Liver (tissue), 9 donors: Measurements from ENCODE around the gene ZNF330. TPM values are rescaled to one million over a fixed set of nuclear protein-coding genes. Genes with fewer than 3 reads are reported as not detected.

Experiments
- DNase-seq: peaks from one replicate; pipeline ENCODE4 v3.0.0-alpha.2; 2017; ENCODE audit warnings: low spot score
- H3K27ac ChIP-seq, 2 donors: one replicate each; pipeline ENCODE4 v1.7.0; 2013; ENCODE audit warnings: inconsistent platforms in 2 of 2, low read length in 2 of 2, control low read depth in 1 of 2, low read depth in 1 of 2, mild to moderate bottlenecking in 1 of 2
- H3K27me3 ChIP-seq, 4 donors: one replicate each; pipeline versions ENCODE4 v1.6.1 to v1.7.0; 2013; ENCODE audit warnings: low read length in 3 of 4, inconsistent platforms in 1 of 4, mild to moderate bottlenecking in 1 of 4, moderate library complexity in 1 of 4; ENCODE audit not compliant: control insufficient read depth in 4 of 4, insufficient read depth in 4 of 4
- H3K36me3 ChIP-seq, 4 donors: one replicate each; pipeline versions ENCODE4 v1.6.1 to v1.7.0; 2013; ENCODE audit warnings: low read length in 3 of 4, mild to moderate bottlenecking in 3 of 4, low read depth in 1 of 4, moderate library complexity in 1 of 4; ENCODE audit not compliant: control insufficient read depth in 4 of 4, insufficient read depth in 3 of 4
- H3K4me1 ChIP-seq, 4 donors: one replicate each; pipeline versions ENCODE4 v1.6.1 to v1.7.0; 2013; ENCODE audit warnings: low read length in 3 of 4, mild to moderate bottlenecking in 3 of 4, moderate library complexity in 1 of 4; ENCODE audit not compliant: control insufficient read depth in 4 of 4, insufficient read depth in 4 of 4
- H3K4me3 ChIP-seq, 3 donors: one replicate each; pipeline versions ENCODE4 v1.6.1 to v1.7.0; 2013; ENCODE audit warnings: low read length in 3 of 3, control low read depth in 1 of 3, low read depth in 1 of 3, mild to moderate bottlenecking in 1 of 3
- H3K9ac ChIP-seq, 2 donors: one replicate each; pipeline ENCODE4 v1.7.0; 2013; ENCODE audit warnings: low read length in 2 of 2, mild to moderate bottlenecking in 2 of 2, moderate library complexity in 2 of 2, control low read depth in 1 of 2, low read depth in 1 of 2
- H3K9me3 ChIP-seq, 4 donors: one replicate each; pipeline versions ENCODE4 v1.6.1 to v1.7.0; 2013; ENCODE audit warnings: low read length in 3 of 4; ENCODE audit not compliant: control insufficient read depth in 4 of 4
- EGR1 ChIP-seq, 2 donors: IDR thresholded peaks; 2 replicates each; pipeline ENCODE4 v1.6.1; 2016 to 2018; ENCODE audit warnings: antibody characterized with exemption in 2 of 2, low read depth in 2 of 2
- FOXA1 ChIP-seq: IDR thresholded peaks from 2 replicates; pipeline ENCODE4 v1.6.1; 2016; ENCODE audit warnings: antibody characterized with exemption
- FOXA2 ChIP-seq: IDR thresholded peaks from 2 replicates; pipeline ENCODE4 v1.6.1; 2016; ENCODE audit warnings: antibody characterized with exemption
- GABPA ChIP-seq, 2 donors: IDR thresholded peaks in 1 of 2; conservative IDR thresholded peaks in 1 of 2; 2 replicates each; pipeline ENCODE4 v1.6.1; 2016; ENCODE audit warnings: antibody characterized with exemption in 2 of 2, mild to moderate bottlenecking in 1 of 2, moderate library complexity in 1 of 2
- HNF4A ChIP-seq, 2 donors: conservative IDR thresholded peaks; 2 replicates each; pipeline ENCODE4 v1.6.1; 2016; ENCODE audit warnings: antibody characterized with exemption in 2 of 2, mild to moderate bottlenecking in 2 of 2
- HNF4G ChIP-seq: IDR thresholded peaks from 2 replicates; pipeline ENCODE4 v1.6.1; 2016; ENCODE audit warnings: antibody characterized with exemption
- JUND ChIP-seq, 2 donors: IDR thresholded peaks; 2 replicates each; pipeline ENCODE4 v1.6.1; 2016; ENCODE audit warnings: antibody characterized with exemption in 2 of 2
- NR2F2 ChIP-seq: IDR thresholded peaks from 2 replicates; pipeline ENCODE4 v1.6.1; 2016; ENCODE audit warnings: antibody characterized with exemption
- RAD21 ChIP-seq, 2 donors: IDR thresholded peaks; 2 replicates each; pipeline ENCODE4 v1.6.1; 2016; ENCODE audit warnings: antibody characterized with exemption in 2 of 2, mild to moderate bottlenecking in 2 of 2
- RXRA ChIP-seq, 2 donors: IDR thresholded peaks; 2 replicates each; pipeline ENCODE4 v1.6.1; 2017 to 2018; ENCODE audit warnings: antibody characterized with exemption in 2 of 2, mild to moderate bottlenecking in 1 of 2
- SP1 ChIP-seq: IDR thresholded peaks from 2 replicates; pipeline ENCODE4 v1.6.1; 2018; ENCODE audit warnings: antibody characterized with exemption, mild to moderate bottlenecking
- TAF1 ChIP-seq: conservative IDR thresholded peaks from 2 replicates; pipeline ENCODE4 v1.6.1; 2016; ENCODE audit warnings: antibody characterized with exemption, mild to moderate bottlenecking
- YY1 ChIP-seq: IDR thresholded peaks from 2 replicates; pipeline ENCODE4 v1.6.1; 2016; ENCODE audit warnings: antibody characterized with exemption, mild to moderate bottlenecking
- WGBS: extraction: QIAGEN DNeasy Blood & Tissue Kit; methylation state at CpG from one replicate; pipeline ENCODE4 v1.1.7; 2013; 5-methylcytosine and 5-hydroxymethylcytosine counted together
- polyA plus RNA-seq, 2 donors: library from polyadenylated mRNA; stranded (reverse) in 1 of 2; unstranded in 1 of 2; fragments of 200-250 nt in 1 of 2; fragments of >200 nt in 1 of 2; fragmentation: Nextera tagmentation in 1 of 2; extraction: Ambion mirVana in 1 of 2; gene quantifications; one replicate each; pipeline versions ENCODE4 v1.2.1 to v1.2.3, GENCODE V29; 2013 to 2015
- total RNA-seq, 2 donors: library from RNA; depleted of rRNA; stranded (reverse); fragments of >200 nt; gene quantifications; one replicate each; pipeline ENCODE4 v1.2.3, GENCODE V29; 2014
- TF ChIP-seq, protein P1 (sequence below): IDR thresholded peaks from 2 replicates; pipeline ENCODE4 v1.6.1; 2016; ENCODE audit warnings: antibody characterized with exemption
- TF ChIP-seq, protein P2 (sequence below): IDR thresholded peaks from 2 replicates; pipeline ENCODE4 v1.6.1; 2016; ENCODE audit warnings: antibody characterized with exemption, mild to moderate bottlenecking
- TF ChIP-seq, protein P3 (sequence below): IDR thresholded peaks from 2 replicates; pipeline ENCODE4 v1.6.1; 2016; ENCODE audit warnings: antibody characterized with exemption
- TF ChIP-seq, protein P4 (sequence below): fragments of 150-350 bp; IDR thresholded peaks from 2 replicates; pipeline ENCODE4 v1.5.1; 2017; ENCODE audit warnings: improper control_type of control experiment, low read depth, low read length; ENCODE audit not compliant: missing input control
- TF ChIP-seq, protein P5 (sequence below): IDR thresholded peaks from 2 replicates; pipeline ENCODE4 v1.6.1; 2016; ENCODE audit warnings: antibody characterized with exemption
- donor health status: healthy.
- donor health status: healthy.
- donor health status: healthy.
- donor health status: healthy.
- donor health status: healthy.

ZNF330 gene
- total and polyA plus RNA-seq, 4 donors, result 11.7 to 23.2 (median 19.0) TPM

DNA sequence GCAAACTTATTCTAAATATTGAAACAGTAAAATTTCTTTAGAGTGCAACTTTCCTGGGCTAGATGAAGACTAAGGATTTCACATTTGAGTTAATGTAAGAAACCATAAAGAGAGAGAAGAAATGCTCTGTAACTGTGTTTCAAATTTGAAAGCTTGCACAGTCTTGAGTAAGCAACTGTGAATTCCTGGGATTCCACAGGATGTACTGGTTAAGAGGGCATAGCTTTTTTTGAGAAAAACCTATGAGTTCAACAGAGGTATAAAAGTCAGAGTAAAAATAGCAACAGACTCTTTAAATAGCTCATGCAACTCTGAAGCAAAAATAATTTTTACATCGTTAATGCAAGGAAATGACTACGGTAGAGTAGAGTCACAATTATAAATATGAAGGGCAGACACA, 25.5 kb downstream of the ZNF330 start:
- DNase-seq, result no peak
- no peaks in the 10 kb centered on the region for H3K9me3 ChIP-seq
- no peaks in the 10 kb centered on the region for H3K4me1 ChIP-seq
- no peaks in the 10 kb centered on the region for H3K36me3 ChIP-seq
- no peak overlapping the region for H3K27ac ChIP-seq
- 72% methylated on average over 2 of the region's 2 CpGs for WGBS
- TF ChIP-seq EGR1 (IDR thresholded peaks at IDR 0.05; ENCODE audit: low read depth in 2 of 2) (no peak), JUND (IDR thresholded peaks at IDR 0.05) (no peak), FOXA1 (no peak), RAD21 (IDR thresholded peaks at IDR 0.05) (no peak), SP1 (no peak), GABPA (IDR thresholded peaks at IDR 0.05 in 1 of 2, conservative IDR thresholded peaks at IDR 0.05 in 1 of 2) (no peak), TAF1 (no peak), YY1 (no peak), NR2F2 (no peak), FOXA2 (no peak), HNF4G (no peak), RXRA (IDR thresholded peaks at IDR 0.05) (no peak), HNF4A (conservative IDR thresholded peaks at IDR 0.05) (no peak)
- TF ChIP-seq, protein P1, sequence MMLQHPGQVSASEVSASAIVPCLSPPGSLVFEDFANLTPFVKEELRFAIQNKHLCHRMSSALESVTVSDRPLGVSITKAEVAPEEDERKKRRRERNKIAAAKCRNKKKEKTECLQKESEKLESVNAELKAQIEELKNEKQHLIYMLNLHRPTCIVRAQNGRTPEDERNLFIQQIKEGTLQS, result no peak
- TF ChIP-seq, protein P2, sequence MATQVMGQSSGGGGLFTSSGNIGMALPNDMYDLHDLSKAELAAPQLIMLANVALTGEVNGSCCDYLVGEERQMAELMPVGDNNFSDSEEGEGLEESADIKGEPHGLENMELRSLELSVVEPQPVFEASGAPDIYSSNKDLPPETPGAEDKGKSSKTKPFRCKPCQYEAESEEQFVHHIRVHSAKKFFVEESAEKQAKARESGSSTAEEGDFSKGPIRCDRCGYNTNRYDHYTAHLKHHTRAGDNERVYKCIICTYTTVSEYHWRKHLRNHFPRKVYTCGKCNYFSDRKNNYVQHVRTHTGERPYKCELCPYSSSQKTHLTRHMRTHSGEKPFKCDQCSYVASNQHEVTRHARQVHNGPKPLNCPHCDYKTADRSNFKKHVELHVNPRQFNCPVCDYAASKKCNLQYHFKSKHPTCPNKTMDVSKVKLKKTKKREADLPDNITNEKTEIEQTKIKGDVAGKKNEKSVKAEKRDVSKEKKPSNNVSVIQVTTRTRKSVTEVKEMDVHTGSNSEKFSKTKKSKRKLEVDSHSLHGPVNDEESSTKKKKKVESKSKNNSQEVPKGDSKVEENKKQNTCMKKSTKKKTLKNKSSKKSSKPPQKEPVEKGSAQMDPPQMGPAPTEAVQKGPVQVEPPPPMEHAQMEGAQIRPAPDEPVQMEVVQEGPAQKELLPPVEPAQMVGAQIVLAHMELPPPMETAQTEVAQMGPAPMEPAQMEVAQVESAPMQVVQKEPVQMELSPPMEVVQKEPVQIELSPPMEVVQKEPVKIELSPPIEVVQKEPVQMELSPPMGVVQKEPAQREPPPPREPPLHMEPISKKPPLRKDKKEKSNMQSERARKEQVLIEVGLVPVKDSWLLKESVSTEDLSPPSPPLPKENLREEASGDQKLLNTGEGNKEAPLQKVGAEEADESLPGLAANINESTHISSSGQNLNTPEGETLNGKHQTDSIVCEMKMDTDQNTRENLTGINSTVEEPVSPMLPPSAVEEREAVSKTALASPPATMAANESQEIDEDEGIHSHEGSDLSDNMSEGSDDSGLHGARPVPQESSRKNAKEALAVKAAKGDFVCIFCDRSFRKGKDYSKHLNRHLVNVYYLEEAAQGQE, result no peak
- TF ChIP-seq, protein P3, sequence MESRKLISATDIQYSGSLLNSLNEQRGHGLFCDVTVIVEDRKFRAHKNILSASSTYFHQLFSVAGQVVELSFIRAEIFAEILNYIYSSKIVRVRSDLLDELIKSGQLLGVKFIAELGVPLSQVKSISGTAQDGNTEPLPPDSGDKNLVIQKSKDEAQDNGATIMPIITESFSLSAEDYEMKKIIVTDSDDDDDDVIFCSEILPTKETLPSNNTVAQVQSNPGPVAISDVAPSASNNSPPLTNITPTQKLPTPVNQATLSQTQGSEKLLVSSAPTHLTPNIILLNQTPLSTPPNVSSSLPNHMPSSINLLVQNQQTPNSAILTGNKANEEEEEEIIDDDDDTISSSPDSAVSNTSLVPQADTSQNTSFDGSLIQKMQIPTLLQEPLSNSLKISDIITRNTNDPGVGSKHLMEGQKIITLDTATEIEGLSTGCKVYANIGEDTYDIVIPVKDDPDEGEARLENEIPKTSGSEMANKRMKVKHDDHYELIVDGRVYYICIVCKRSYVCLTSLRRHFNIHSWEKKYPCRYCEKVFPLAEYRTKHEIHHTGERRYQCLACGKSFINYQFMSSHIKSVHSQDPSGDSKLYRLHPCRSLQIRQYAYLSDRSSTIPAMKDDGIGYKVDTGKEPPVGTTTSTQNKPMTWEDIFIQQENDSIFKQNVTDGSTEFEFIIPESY, result no peak
- TF ChIP-seq, protein P4, sequence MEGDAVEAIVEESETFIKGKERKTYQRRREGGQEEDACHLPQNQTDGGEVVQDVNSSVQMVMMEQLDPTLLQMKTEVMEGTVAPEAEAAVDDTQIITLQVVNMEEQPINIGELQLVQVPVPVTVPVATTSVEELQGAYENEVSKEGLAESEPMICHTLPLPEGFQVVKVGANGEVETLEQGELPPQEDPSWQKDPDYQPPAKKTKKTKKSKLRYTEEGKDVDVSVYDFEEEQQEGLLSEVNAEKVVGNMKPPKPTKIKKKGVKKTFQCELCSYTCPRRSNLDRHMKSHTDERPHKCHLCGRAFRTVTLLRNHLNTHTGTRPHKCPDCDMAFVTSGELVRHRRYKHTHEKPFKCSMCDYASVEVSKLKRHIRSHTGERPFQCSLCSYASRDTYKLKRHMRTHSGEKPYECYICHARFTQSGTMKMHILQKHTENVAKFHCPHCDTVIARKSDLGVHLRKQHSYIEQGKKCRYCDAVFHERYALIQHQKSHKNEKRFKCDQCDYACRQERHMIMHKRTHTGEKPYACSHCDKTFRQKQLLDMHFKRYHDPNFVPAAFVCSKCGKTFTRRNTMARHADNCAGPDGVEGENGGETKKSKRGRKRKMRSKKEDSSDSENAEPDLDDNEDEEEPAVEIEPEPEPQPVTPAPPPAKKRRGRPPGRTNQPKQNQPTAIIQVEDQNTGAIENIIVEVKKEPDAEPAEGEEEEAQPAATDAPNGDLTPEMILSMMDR, result no peak
- TF ChIP-seq, protein P5, sequence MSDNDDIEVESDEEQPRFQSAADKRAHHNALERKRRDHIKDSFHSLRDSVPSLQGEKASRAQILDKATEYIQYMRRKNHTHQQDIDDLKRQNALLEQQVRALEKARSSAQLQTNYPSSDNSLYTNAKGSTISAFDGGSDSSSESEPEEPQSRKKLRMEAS, result no peak
- no peaks in the 10 kb centered on the region for H3K27me3 ChIP-seq
- H3K9ac ChIP-seq, result no peak overlapping the region
- no peak overlapping the region for H3K4me3 ChIP-seq
